SHP77 treated with DMSO at 0.1 percent for 48 hours (cell line): Measurements from ENCODE around the gene HRAS.
"Not testable (repeated sequence)": the region's sequence is repeated elsewhere in the genome, so short reads cannot be mapped to it uniquely, and the experiment has no call there.

Source experiments
- DNase-seq: peaks from one replicate; lab custom pipeline; 2025; lab: John Stamatoyannopoulos, UW

The HRAS gene

GRCh38 chr11:532986-533585, 2.3 kb downstream of the HRAS start:
- DNase-seq, result no peak

GRCh38 chr11:532527-532985, 2.8 kb downstream of the HRAS start:
- DNase-seq, result no peak

GRCh38 chr11:531919-532526, 3.4 kb downstream of the HRAS start:
- DNase-seq, result no peak

GRCh38 chr11:530960-531831, 4.2 kb downstream of the HRAS start:
- no peak for DNase-seq

- DNase-seq, result no peak
Observed at GRCh38 chr11:529728-530411, 5.5 kb downstream of the HRAS start.

- DNase-seq, result no peak
Observed at GRCh38 chr11:528815-529727, 6.3 kb downstream of the HRAS start.

GRCh38 chr11:528166-528814, 7.1 kb downstream of the HRAS start:
- DNase-seq, result no peak

GRCh38 chr11:526192-526591, 9.2 kb downstream of the HRAS start:
- DNase-seq, result no peak

GRCh38 chr11:521177-521688, 14.1 kb downstream of the HRAS start:
- no peak for DNase-seq

GRCh38 chr11:520428-521176, 14.8 kb downstream of the HRAS start:
- DNase-seq, result no peak

- DNase-seq, result peak; percentile 51
Observed at GRCh38 chr11:518463-519202, 16.7 kb downstream of the HRAS start.

GRCh38 chr11:516918-517685, 18.3 kb downstream of the HRAS start:
- not testable (repeated sequence) for DNase-seq

GRCh38 chr11:516400-516799, 19.0 kb downstream of the HRAS start:
- DNase-seq, result no peak

- no peak for DNase-seq
Observed at GRCh38 chr11:515131-515530, 20.2 kb downstream of the HRAS start.

GRCh38 chr11:514606-515005, 20.8 kb downstream of the HRAS start:
- DNase-seq, result no peak

- DNase-seq, result no peak
Observed at GRCh38 chr11:512761-513595, 22.4 kb downstream of the HRAS start.

GRCh38 chr11:508956-509355, 26.4 kb downstream of the HRAS start:
- no peak for DNase-seq
